GDM1 (cell line): ENCODE measurements around the gene EPHB1.

Experiments used
- DNase-seq: peaks from one replicate; lab custom pipeline; 2025; lab: John Stamatoyannopoulos, UW

The EPHB1 gene

GRCh38 chr3:135249186-135249585, 454.1 kb downstream of the EPHB1 start:
- no peak for DNase-seq

- no peak for DNase-seq
Observed at GRCh38 chr3:135258916-135259315, 463.9 kb downstream of the EPHB1 start.

- no peak for DNase-seq
Observed at GRCh38 chr3:135260025-135260424, 465.0 kb downstream of the EPHB1 start.

GRCh38 chr3:135261214-135261775, 466.2 kb downstream of the EPHB1 start:
- no peak for DNase-seq

GRCh38 chr3:135261916-135262315, 466.9 kb downstream of the EPHB1 start:
- DNase-seq, result no peak

GRCh38 chr3:135262441-135262840, 467.4 kb downstream of the EPHB1 start:
- DNase-seq, result no peak

- no peak for DNase-seq
Observed at GRCh38 chr3:135263331-135263730, 468.3 kb downstream of the EPHB1 start.

GRCh38 chr3:135267487-135267886, 472.4 kb downstream of the EPHB1 start:
- DNase-seq, result no peak

- no peak for DNase-seq
Observed at GRCh38 chr3:135268941-135269532, 474.0 kb downstream of the EPHB1 start.

- no peak for DNase-seq
Observed at GRCh38 chr3:135271177-135272025, 476.3 kb downstream of the EPHB1 start.

- no peak for DNase-seq
Observed at GRCh38 chr3:135272026-135272669, 477.1 kb downstream of the EPHB1 start.

- no peak for DNase-seq
Observed at GRCh38 chr3:135292162-135292561, 497.1 kb downstream of the EPHB1 start.

- DNase-seq, result no peak
Observed at GRCh38 chr3:135301670-135302069, 506.6 kb downstream of the EPHB1 start.

- DNase-seq, result no peak
Observed at GRCh38 chr3:135304378-135304777, 509.3 kb downstream of the EPHB1 start.
